Posterior cingulate gyrus (tissue), 11 donors: ENCODE results near the gene ANKRD30B.
A peak's percentile ranks its signal among the peaks of the same experiment; 100 is the strongest.
"Not testable (repeated sequence)": the region's sequence is repeated elsewhere in the genome, so short reads cannot be mapped to it uniquely, and the experiment has no call there.

ENCODE experiments used
- DNase-seq, 10 donors: peaks; one replicate each; pipeline versions ENCODE4 v3.0.0 to v3.0.0-alpha.2; 2020 to 2021; ENCODE audit warnings: mixed read lengths in 3 of 10
- intact Hi-C: fragments of 100-400 bp; cut with DNase I; formaldehyde crosslinking; loops from one replicate; pipeline ENCODE4 v1.15.1; 2023

ANKRD30B gene

GRCh38 chr18:14747513-14748474 lies at the start of gene ANKRD30B:
TSS of gene ANKRD30B (plus strand) at chr18:14748172. CDS start at chr18:14748420, 248 bp downstream.
- intact Hi-C loops, result no loop called here
- DNase-seq, result peak in 6 of 10 donors; percentile 20 to 83 (median 50)

GRCh38 chr18:14701286-14702040 lies 46.5 kb upstream of the ANKRD30B start:
- intact Hi-C loops, DNase-seq: not testable (repeated sequence)

GRCh38 chr18:14709761-14710160 lies 38.2 kb upstream of the ANKRD30B start:
- DNase-seq, intact Hi-C loops: not testable (repeated sequence)

GRCh38 chr18:14721569-14721968 lies 26.4 kb upstream of the ANKRD30B start:
- intact Hi-C loops, DNase-seq: not testable (repeated sequence)

- intact Hi-C loops, result not testable (repeated sequence)
Observed at GRCh38 chr18:14739056-14739455, 8.9 kb upstream of the ANKRD30B start.

GRCh38 chr18:14746897-14747296 lies 1.1 kb upstream of the ANKRD30B start:
- intact Hi-C loops, result no loop called here
- peak in 3 of 10 donors; percentile 71 to 77 (median 75) for DNase-seq

More at GRCh38 chr18:14739056-14739455, 8.9 kb upstream of the ANKRD30B start:
- DNase-seq, result not testable (repeated sequence)

- DNase-seq, result peak in 3 of 10 donors; percentile 66 to 76 (median 74)
- intact Hi-C loops, result no loop called here
Observed at GRCh38 chr18:14748496-14748895, 524 bp downstream of the ANKRD30B start.

GRCh38 chr18:14763566-14763965 lies 15.6 kb downstream of the ANKRD30B start:
- intact Hi-C loops, DNase-seq: not testable (repeated sequence)

GRCh38 chr18:14767474-14767873 lies 19.5 kb downstream of the ANKRD30B start:
- intact Hi-C loops, result no loop called here
- DNase-seq, result no peak

- intact Hi-C loops, result no loop called here
- DNase-seq, result no peak
Observed at GRCh38 chr18:14768241-14768640, 20.3 kb downstream of the ANKRD30B start.

- intact Hi-C loops, result no loop called here
- DNase-seq, result no peak
Observed at GRCh38 chr18:14769381-14769780, 21.4 kb downstream of the ANKRD30B start.

GRCh38 chr18:14776801-14777200 lies 28.8 kb downstream of the ANKRD30B start:
- no peak for DNase-seq
- intact Hi-C loops, result no loop called here

- intact Hi-C loops, result no loop called here
Observed at GRCh38 chr18:14781671-14782070, 33.7 kb downstream of the ANKRD30B start.

GRCh38 chr18:14784133-14784532 lies 36.2 kb downstream of the ANKRD30B start:
- no peak for DNase-seq
- intact Hi-C loops, result no loop called here

More at GRCh38 chr18:14781671-14782070, 33.7 kb downstream of the ANKRD30B start:
- no peak for DNase-seq

- intact Hi-C loops, result not testable (repeated sequence)
Observed at GRCh38 chr18:14796876-14797275, 48.9 kb downstream of the ANKRD30B start.

GRCh38 chr18:14797969-14798764 lies 50.2 kb downstream of the ANKRD30B start:
- DNase-seq, intact Hi-C loops: not testable (repeated sequence)

More at GRCh38 chr18:14796876-14797275, 48.9 kb downstream of the ANKRD30B start:
- DNase-seq, result not testable (repeated sequence)

- DNase-seq, result peak in 2 of 10 donors; percentile 18 to 65
- intact Hi-C loops, result not testable (repeated sequence)
Observed at GRCh38 chr18:14811081-14811480, 63.1 kb downstream of the ANKRD30B start.

- intact Hi-C loops, DNase-seq: not testable (repeated sequence)
Observed at GRCh38 chr18:14826972-14827632, 79.1 kb downstream of the ANKRD30B start.

- intact Hi-C loops, DNase-seq: not testable (repeated sequence)
Observed at GRCh38 chr18:14841607-14842006, 93.6 kb downstream of the ANKRD30B start.
